NCI-H2171 treated with DMSO at 0.1 percent for 48 hours (cell line): ENCODE data around the gene FAAP20.
A peak's percentile ranks its signal among the peaks of the same experiment; 100 is the strongest.

Source experiments
- DNase-seq: peaks from one replicate; lab custom pipeline; 2025; lab: John Stamatoyannopoulos, UW

The FAAP20 gene, protein sequence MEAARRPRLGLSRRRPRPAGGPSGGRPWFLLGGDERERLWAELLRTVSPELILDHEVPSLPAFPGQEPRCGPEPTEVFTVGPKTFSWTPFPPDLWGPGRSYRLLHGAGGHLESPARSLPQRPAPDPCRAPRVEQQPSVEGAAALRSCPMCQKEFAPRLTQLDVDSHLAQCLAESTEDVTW

DNA sequence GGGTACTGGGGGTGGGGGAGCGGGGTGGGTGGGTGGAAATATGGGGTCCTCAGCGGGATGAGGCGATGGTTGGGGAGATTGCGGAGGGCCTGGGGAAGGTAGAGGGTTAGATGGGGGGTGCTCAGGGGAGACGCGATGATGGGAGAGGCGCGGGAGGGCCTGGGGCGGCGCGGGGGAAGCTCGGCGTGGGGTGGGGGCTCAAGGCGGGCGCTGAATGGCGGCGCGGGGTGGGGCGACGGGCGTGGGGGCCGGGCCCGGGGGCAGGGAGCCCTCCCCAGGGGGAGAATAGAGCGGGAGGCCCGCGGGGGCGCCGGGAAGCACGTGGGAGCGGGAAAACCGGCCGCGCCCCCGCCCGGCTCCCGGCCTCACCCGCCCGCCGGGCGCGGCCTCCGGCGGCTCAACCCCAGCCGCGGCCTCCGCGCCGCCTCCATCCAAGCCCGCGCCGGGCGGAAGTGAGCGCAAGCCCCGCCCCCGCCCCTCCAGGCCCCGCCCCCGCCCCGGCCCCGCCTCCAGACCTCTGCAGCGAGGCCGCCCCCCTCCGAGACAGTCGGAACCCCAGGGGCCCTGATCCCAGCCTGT, at the start of gene FAAP20:
Gene FAAP20, minus strand, starts transcription at position 454 of the 579 bp plus-strand sequence. Its CDS starts 23 bp downstream, at position 431.
- peak; percentile 51 for DNase-seq

DNA sequence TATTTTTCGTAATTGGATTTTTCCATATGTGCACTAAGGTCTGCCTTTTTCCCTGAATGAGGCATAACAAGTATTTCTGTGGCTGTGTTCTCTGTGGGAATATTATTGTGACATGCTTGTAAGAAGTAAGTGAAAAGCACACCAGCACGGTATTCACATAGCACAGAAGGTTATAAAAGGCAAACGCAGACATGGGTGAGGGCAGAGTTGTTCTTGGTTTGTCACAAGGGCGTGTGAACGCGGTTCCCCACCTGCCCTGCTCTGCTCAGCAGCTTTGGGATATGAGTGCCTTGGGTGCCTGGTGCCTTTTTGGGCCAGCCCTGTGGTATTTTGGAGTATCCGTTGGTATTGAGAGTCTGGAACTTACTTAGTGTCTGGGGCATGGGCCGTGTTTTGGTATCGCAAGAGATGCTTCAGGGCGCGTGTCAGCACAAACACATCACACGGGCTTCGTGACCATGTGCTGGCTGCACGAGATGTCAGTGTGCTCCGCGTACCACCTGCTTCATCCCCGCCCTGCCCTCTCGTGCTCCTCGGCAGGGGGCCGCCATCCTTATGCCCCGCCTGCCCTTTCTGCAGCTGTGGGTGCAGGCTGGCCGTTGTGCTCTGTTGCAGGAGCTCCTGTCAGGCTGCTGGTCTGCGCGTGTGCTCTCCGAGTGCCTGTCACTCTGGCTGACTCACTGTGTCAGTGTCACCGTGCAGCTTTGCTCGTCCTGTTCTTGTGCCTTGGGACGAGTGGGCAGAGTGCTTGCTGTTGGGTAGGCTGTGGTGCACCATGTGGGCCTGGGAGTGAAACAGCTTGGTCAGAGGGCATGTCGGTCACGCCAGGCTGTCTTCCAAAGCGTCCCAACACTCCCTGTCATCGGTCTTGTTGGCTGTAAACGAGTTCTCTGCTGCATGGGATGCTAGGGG, 48.5 kb upstream of the FAAP20 start:
- DNase-seq = no peak

DNA sequence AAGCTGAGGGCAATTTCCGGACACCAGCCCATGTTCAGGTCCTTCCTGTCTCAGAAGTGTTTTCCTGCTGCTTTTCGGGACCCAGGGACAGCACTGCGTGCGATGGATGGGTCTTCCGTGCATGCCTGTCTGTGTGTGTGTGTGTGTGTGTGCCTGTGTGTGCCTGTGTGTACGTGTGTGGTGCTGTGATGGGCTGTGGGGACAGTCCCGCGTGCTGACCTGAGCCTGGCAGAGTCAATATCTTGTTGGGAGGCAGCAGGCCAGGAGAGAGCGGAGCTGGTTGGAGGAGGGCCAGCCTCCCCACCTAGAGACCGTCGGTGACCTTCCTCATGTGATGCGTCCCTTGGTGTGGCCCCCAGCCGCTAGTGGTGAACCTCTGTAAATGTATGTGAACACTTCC, 47.2 kb upstream of the FAAP20 start:
- DNase-seq = no peak

DNA sequence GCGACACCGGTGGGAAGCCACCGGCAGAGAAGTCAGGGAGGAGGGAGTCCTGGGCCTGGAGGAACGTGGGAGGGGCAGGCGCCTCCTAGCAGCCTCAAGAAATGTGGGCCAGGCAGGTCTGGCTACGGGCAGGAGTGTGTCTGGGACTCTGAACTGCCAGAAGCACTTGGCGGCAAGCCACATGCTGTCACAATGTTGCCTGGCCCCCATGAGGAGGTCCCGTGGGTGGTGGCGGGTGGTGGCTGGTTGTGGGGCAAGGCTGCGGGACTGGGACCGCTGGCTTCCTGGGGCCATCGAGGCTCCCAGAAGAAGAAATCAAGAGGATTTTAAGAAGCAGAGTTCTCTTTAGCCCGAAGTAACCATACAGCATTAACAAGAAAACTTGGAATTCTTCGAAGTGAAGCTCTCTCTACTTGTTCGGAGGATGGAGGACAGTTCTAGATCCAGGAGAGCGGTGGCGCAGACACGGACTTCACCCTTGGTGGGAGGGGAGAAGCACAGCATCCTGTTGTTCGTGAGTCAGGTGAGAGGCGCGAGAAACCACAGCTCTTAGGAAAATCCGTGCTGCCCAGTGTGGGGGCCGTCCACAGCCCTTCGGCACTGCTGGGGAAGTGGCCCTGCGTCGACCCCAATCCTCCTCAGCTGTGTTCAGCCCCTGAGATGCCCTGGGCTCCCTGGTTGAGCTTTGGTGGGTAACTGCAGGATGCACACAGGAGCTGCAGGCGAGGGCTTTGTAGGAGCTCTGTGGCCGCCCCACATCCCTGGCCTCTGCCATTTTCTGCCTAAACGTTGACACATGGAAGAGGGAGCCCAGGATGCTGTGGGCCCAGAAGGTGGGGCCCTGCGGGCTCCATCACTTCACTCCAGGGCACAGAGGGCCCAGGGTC, 45.9 kb upstream of the FAAP20 start:
- no peak for DNase-seq

DNA sequence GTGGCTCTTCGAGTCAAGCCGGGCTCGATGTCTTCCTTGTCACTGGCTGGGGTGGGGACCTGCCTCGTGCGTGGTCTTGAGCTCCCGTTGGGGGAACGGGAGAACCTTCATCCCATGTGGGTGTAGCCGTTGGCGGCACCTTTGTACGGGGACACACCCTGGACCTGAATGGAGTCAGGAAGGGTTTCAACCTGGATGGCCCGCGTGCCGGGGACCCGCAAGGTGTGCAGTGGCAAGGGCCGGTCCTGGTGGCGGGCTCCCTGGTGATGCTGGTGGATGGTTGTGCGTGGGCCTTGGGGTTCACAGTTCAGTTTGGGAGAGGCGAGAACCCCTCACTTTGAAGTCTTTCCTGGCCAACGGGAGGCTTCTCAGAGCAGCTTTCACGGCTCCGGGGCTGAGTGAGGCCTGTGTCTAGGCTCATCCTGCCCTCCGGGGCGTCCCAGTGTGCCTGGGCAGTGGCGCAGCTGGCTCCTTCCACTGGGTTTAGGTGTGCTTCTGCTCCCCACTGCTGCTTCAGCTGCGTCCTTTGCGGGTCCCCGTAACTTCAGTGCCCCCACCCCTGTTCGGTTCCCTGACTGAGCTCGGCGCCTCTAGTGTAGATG, 44.9 kb upstream of the FAAP20 start:
- DNase-seq = no peak

DNA sequence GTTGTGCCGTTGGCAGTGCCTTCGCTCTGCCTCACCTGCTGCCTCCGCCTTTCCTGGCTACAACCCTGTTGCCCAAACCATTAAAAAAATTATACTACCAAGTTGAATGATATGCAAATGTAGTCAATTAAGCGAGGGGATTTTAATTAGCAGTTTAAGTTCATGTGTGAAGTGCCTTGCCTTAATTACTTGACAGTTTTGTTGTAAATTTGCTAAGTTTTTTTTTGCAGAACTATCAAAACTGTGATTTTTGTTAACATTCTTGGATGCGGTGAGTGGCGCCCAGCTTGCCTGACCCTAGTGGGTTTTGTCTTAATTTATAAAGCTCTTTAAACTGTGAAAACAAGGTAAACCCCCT, 44.4 kb upstream of the FAAP20 start:
- DNase-seq = no peak

DNA sequence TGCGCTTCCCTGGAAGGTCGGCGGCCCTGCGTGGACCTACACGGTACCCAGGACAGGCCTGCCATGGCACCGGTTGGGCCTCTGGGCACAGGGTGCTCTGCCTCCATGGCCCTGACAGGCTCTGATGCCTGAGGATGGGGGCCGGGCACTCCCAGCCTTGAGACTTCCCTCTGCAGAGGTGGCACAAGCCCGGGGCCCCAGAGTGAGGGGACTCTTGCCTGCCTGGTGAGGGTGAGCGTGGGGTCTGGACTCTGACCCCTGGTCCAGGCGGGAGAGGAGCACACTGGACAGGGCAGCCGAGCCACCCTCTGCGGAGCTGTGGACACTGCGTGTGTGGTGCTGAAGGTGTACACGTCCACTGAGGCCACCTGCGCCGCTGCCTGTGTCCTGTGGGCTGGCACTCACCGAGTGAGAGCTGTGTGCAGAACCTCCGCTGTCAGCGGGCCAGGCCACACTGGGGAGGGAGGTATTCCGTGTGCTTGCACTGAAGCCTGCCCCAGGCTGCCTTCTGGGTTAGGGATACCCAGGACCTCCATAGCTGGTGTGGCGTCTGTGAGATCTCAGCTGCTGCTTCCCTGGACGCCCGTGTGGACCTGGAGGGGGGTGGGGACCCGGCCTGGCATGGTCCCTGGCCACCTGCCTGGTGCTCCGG, 43.9 kb upstream of the FAAP20 start:
- DNase-seq = no peak

DNA sequence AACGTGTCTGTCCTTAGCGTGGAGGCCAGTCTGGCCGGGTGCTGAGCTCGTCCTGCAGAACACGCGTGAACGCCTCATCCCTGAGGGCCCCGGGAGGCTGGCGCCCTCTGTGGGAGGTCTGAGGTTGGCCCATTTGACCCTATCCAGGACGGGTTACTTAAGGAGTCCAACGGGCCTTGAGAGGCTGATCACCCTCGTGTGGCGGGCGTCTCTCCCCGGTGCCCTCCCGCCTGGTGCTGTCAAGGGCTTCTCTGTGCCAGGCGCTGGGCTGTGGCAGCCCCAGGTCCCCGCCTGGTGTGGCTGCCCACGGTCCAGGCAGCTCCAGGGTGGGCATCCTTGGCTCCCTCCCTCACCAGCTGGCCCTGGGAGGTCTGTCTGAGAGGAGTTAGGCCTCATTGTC, 43.2 kb upstream of the FAAP20 start:
- no peak for DNase-seq

DNA sequence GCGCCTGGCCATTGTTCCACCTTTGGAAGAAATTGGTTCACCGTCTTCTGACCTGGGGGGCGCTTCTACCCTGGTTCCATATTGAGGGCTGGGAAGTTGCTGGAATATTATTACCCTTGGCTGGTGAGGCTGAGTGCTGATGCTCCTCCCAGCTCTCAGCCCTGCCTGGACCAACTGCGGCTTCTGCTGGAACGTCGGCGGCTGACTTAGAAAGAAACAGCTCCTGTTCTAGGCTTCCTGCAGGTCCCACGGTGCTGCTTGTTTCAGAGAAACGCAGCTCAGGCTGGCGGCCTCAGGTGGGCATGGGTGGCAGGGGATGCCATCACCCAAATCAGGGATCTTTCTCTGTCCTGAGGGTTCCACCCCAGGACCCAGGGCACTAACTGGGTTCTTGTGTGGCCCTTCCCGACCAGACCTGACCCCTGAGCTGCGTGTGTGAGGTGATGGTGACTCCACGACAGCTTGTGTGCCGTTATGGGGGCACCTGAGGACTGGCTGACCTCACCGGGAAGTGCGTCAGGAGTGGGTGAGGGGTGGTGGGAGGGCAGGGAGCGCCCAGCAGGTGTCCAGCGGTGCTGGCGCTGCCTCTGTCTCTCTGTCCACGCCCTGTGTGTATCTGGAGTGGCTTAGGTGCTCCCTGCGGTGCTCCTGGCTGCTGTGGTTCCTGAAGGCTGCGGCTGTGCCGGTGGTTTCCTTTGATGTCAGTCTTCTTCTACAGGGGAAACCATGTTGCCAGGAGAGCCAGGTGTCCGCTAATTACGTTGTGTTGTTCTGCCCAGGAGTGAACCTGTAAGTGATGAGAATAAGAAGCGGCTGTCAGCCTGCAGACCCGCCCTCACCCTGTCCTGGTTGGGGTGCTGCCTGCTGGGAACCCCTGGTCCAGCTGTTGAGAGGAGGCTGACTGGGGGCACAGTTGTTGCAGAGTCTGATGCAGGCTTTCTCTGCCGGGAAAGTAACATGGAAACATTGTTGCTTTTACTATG, 42.4 kb upstream of the FAAP20 start:
- peak; percentile 38 for DNase-seq

DNA sequence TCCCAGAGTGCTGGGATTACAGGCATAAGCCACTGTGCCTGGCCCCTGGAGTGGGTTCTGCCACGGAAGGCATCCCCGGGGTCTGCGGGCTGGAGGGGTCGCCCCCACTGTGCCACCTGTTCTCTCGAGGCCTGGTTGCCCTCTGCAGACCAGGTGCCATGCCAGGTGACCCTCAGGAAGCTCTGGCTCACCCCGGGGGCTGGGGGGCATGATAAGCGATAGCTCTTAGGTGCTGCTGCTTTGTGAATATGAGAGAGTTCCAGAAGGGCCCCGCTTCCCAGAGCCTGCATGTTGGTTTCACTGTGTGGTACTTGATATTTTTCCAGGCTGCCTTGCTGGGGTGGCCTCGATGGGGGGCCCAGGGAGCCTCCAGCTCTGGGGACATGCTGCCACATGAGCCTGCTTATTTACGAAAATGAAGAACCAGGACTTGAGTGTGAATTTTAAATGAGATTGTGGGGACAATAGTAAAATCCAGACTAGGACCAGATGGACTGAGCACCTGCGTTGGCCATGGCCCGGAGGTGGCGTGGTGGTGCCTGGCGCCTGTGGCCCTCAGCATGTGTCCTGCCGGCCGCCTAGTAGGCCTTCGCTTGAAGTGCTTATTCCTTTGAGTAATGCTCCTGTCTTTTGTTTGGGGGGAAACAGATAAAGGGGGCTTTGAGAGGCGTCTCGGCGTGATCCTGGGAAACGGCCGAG, 40.9 kb upstream of the FAAP20 start:
- DNase-seq = no peak

DNA sequence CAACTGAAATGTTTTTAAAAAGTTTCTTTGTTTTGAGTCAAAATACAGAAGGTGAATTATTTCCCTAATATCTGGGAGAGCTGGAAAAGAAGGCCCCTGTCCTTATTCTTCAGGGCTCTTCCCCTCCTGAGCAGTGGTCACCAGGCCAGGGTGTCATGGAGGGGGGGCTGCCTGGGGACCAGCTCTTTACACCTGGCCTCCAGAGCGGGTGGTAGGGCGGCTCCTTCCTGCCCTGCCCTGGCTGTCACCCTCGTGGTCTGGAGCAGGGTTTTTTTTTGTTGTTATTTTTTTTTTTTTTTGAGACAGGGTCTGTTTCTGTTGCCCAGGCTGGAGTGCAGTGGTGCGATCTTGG, 40.2 kb upstream of the FAAP20 start:
- no peak for DNase-seq

DNA sequence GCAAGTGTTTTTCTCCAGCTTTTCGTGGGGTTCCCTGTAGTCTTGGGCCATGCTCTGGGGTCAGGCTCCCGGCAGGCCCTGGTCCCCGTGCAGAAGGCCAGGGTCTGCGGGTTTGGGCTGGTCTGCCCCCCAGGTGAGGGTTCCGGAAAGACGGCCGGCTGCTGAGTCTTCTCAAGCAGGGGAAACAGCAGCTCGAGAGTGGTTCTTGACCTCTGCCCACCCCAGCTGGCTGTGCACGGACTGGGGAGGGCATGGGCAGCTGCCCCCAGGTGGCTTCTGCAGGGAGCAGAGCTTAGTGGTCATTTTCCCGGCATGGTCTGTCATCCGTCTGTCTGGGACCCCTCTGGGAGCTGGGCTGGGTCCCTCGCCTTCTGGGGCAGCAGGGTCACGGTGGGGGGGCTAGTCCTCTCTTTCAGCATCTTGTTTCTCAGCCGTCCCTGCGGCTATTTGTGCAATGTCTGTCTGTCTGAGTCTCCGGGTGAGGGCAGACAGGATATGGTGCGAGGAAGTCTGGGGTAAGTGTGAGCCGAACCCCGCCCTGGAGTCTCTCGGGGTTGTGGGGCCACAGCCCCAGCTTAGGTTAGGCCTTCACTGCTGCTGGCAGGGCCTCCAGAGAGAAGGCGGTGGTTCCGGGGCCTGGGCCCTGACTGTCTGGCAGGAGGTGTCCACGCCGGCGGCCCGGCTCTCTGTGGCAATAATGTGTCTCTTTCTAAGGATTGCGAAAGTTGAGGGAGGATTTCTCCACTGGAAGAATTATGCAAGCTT, 39.6 kb upstream of the FAAP20 start:
- no peak for DNase-seq

DNA sequence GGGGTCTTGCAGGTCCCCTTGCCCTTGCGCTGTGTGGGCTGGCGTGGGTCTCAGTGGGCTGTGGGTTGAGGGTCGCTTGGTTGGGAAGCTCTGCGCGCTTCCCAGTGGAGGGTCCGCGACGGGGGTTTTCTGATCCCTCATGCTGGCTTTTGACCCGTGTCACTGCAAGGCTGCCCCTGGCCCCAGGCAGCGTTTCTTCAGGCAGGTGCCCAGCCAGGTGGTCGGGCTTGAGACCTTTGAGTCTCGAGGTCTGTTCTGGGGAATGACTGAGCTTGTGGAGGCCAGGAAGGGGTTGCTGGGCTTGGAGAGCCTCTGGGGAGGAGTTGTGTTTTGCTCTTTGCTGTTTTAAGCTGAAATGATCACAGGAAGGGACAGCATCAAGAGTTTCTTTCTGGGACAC, 38.9 kb upstream of the FAAP20 start:
- no peak for DNase-seq

DNA sequence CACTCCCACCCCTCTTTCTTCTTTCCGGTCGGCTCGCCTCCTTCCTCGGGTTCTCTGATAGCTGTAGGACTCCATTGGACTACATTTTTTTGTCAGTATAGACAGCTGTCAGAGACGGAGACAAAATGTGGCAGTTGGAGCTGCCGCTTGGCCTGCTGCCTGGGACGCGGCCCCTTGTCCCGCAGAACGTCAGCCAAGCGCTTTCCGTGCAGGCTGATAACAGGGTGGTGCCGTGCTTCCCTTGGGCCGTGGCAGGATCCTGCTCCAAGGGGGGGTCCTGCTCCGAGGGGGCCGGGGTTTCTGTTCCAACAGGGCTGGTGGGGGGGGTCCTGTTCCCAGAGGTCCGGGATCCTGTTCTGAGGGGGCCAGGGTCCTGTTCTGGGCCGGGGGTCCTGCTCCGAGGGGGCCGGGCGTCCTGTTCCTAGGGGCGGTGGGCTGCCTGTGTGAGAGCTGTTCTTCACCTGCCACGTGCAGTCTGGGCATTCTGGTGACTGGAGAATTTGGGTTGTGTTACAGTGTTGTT, 38.4 kb upstream of the FAAP20 start:
- peak; percentile 76 for DNase-seq

DNA sequence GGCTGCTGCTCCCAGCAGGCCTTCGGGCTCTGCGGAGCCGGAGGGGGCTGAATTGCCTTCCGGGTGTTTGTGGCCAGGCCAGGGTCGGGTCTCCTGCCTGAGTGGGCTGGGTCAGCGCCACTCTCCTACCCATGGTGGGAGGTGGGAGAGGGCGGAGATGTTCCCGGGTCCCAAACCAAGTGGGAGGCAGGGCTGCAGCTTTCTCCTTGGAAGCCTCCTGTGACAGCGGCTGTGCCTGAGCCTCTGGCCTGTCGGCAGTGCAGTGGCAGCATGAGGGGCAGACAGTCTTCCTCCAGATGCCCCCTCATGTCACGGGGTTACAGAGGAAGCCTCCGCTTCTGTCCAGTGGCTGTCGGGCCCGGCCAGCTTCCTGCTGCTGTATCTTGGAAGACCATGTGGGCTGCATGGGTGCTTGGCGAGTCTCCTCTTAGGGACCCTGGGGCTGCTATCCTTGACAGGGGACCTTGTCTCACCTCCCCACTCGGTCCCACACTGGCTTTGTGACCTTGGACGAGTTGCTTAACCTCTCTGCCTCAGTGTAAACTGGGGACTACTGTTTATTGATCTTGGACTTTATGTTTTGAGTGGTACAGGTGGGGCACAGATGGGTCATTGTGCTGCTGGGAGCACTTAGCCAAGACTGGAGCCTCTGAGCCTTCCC, 37.8 kb upstream of the FAAP20 start:
- DNase-seq = no peak

DNA sequence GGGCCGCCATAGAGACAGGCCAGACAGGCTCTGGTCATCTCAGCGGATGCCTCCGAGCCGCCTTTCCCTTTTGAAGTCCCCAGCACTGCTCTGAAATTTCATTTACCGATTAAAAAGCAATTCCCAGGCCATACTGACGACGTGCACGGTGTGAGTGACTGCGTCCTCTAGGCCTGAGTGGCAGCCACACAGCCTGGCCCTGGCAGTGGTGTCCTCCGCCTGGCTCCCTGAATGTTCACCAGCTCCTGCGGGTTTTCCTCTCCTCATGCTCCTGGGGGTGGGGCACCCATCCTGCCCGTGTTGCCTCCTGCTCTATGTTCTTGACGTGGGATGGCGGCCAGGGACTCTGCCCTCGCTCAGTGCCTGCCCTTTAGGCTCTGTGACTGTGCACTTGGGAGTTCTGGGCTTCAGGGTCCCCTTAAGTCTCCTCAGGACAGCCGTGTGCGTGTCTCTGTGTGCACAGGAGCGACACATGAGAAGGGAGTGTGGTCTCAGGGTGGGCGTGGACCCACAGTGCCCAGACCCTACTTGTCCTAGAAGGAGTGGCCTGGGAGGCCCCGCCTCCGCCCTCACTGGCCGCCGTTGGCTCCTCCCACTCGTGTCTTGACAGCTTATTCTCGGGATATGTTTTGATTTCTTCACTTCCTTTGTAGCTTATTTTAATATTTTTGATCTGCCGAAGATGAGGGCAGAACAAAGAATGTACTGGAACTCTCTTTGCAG, 37.1 kb upstream of the FAAP20 start:
- DNase-seq = no peak

DNA sequence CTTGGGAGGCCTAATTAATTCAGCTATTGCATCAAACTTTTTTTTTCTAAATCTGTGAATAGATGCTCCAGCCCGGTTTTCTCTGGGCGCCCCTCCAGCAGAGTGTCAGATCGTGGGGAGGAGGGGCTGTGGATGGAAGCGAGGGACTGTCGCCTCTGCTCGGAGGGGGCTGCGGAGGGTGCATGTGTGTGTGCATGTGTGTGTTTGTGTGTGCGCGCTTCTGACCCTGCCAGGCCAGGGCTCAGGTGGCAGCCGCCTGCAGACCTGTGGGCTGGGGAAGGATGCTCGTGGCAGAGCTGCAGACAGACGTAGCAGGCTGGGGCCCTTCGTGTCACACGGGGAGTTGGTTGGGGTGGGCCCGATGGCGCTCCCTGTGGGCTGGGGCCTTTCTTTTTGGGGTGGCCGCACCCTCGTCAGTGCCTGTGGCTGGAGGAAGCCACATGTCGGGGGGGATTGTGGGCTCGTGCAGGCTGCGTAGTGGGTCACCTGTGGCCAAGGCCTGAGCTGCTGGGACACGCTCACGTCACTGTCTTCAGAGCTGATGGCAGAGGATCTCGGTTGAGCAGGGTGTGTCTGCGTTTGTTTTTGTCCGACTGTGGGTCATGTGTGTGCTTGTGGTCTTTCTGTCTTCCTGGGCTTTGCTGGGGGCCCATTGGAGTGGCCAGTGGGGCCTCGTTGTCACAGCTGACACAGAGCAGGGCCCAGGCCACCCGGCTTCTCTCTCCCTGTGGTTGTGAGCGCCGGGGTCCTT, 36.4 kb upstream of the FAAP20 start:
- DNase-seq = peak; percentile 13
